Astrocyte (in vitro differentiated cells and primary cell): ENCODE measurements around the gene HYAL1. TPM values are rescaled to one million over a fixed set of nuclear protein-coding genes. Genes with fewer than 3 reads are reported as not detected.
A peak's percentile ranks its signal among the peaks of the same experiment; 100 is the strongest.

Source experiments
- DNase-seq: peaks from one replicate; pipeline ENCODE4 v3.0.0-alpha.2; 2010; ENCODE audit warnings: low read depth
- FAIRE-seq: peaks from 2 replicates; lab custom pipeline; 2011; peaks lifted over from hg19 to GRCh38; lab: Jason Lieb, UNC
- H2AFZ ChIP-seq: 2 replicates; pipeline ENCODE4 v1.6.0; 2012; ENCODE audit warnings: low read depth, low read length, inconsistent platforms
- H3K27ac ChIP-seq: 2 replicates; pipeline ENCODE4 v1.5.1; 2011; ENCODE audit warnings: low read depth, low read length, inconsistent platforms
- H3K27me3 ChIP-seq: 2 replicates; pipeline ENCODE4 v1.6.0; 2011; ENCODE audit warnings: low read length, inconsistent platforms; ENCODE audit not compliant: insufficient read depth
- H3K36me3 ChIP-seq: 2 replicates; pipeline ENCODE4 v1.5.1; 2011; ENCODE audit warnings: low read length, inconsistent platforms; ENCODE audit not compliant: insufficient read depth
- H3K4me1 ChIP-seq: 2 replicates; pipeline ENCODE4 v1.5.1; 2011; ENCODE audit warnings: low read length, inconsistent platforms; ENCODE audit not compliant: insufficient read depth
- H3K4me2 ChIP-seq: 2 replicates; pipeline ENCODE4 v1.6.0; 2012; ENCODE audit warnings: low read length, inconsistent platforms
- H3K4me3 ChIP-seq: 2 replicates; pipeline ENCODE4 v1.5.1; 2011; ENCODE audit warnings: low read depth, mild to moderate bottlenecking, low read length, inconsistent platforms; ENCODE audit not compliant: insufficient read depth
- H3K79me2 ChIP-seq: 2 replicates; pipeline ENCODE4 v1.6.0; 2012; ENCODE audit warnings: mild to moderate bottlenecking, low read length, inconsistent platforms; ENCODE audit not compliant: insufficient read depth
- H3K9ac ChIP-seq: 2 replicates; pipeline ENCODE4 v1.6.0; 2012; ENCODE audit warnings: mild to moderate bottlenecking, low read length, inconsistent platforms
- H3K9me3 ChIP-seq: 2 replicates; pipeline ENCODE4 v1.5.1; 2012; ENCODE audit warnings: low read depth, mild to moderate bottlenecking, low read length, inconsistent platforms; ENCODE audit not compliant: insufficient read depth
- H4K20me1 ChIP-seq: 2 replicates; pipeline ENCODE4 v1.6.0; 2012; ENCODE audit warnings: low read length, inconsistent platforms; ENCODE audit not compliant: insufficient read depth
- H3K27ac Mint-ChIP-seq: one replicate; pipeline ENCODE4 v1.8.0; 2021; ENCODE audit warnings: mild to moderate bottlenecking, mixed read lengths; ENCODE audit not compliant: unreplicated experiment
- H3K27me3 Mint-ChIP-seq: one replicate; pipeline ENCODE4 v1.8.0; 2021; ENCODE audit warnings: low read depth, mixed read lengths; ENCODE audit not compliant: unreplicated experiment
- H3K36me3 Mint-ChIP-seq: one replicate; pipeline ENCODE4 v1.8.0; 2021; ENCODE audit warnings: low read depth, mixed read lengths; ENCODE audit not compliant: unreplicated experiment
- H3K4me1 Mint-ChIP-seq: one replicate; pipeline ENCODE4 v1.8.0; 2021; ENCODE audit warnings: low read depth, mixed read lengths; ENCODE audit not compliant: unreplicated experiment
- H3K4me3 Mint-ChIP-seq: one replicate; pipeline ENCODE4 v1.8.0; 2021; ENCODE audit warnings: mild to moderate bottlenecking, moderate library complexity, mixed read lengths; ENCODE audit not compliant: unreplicated experiment
- H3K9me3 Mint-ChIP-seq: one replicate; pipeline ENCODE4 v1.8.0; 2021; ENCODE audit warnings: mild to moderate bottlenecking, mixed read lengths; ENCODE audit not compliant: unreplicated experiment
- EZH2 ChIP-seq: IDR thresholded peaks from 2 replicates; pipeline ENCODE4 v1.6.1; 2012; ENCODE audit warnings: mild to moderate bottlenecking, low read length, inconsistent platforms; ENCODE audit not compliant: insufficient read depth
- total RNA-seq: library from RNA; stranded (reverse); gene quantifications from 2 replicates; pipeline ENCODE4 v1.2.1, GENCODE V29; 2021
- TF ChIP-seq, protein P1 (sequence below): IDR thresholded peaks from 2 replicates; pipeline ENCODE4 v1.5.1; 2011; ENCODE audit warnings: low read depth, mild to moderate bottlenecking, inconsistent platforms, low read length, moderate library complexity; ENCODE audit not compliant: insufficient read depth

HYAL1 gene
- total RNA-seq, 1 donor from 2014 or later = 0.27 TPM

DNA sequence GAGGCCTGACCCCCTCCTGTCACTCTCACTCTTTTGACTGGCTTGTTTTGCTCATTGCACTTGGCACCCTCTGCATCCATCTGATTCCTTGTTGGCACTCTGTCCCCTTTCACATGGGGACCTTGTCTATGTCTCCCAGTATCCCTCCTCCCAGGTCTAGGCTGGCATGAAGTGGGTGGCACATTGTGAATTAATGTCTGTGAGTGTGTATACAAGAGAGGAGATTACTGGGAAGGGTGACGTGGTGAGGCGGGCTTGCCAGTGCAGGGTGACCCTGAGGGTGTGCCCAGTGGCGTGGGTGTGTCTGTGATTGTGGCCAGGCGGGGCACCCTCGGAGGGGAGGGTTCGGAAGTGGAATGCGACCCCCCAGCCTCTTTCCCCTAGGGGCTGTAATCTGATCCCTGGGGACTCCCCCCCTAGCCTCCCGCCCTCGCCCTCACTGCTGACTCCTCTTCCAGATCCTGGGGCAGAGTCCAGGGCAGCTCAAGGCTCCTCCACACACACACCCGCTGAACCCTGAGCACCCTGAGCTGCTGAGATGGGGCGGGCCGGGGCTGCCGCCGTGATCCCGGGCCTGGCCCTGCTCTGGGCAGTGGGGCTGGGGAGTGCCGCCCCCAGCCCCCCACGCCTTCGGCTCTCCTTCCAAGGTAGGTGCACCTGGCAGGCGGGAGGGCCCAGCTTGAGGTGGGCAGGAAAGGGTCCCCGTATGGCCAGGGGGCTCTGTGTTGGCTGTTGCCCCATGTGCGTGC lies 34.5 kb downstream of the HYAL1 start, which contains the start of gene SEMA3B:
Gene SEMA3B, plus strand, starts transcription at position 445 of the 749 bp plus-strand sequence. Its CDS starts 94 bp downstream, at position 539.
- H3K9ac ChIP-seq = no peak within 1 kb of the TSS
- no peak for DNase-seq

DNA sequence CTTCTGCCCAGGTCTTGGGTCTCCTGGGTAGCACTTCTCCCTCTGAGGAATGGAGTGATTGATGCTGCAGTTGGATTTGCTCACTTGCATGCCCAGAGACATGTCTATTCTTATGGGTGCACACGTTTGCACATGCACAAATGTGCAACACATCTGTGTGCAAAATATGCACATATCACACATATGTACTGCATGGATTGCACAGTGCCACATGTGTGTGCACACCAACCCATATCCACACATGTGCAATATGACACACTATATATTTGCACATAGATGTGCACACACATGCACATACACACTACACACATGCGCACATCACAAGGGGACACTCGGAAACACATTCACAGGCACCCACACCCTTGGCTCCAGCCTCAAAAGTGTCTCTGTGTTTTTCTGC lies 35.1 kb downstream of the HYAL1 start:
- peaks cover 2% of the 10 kb centered on the region for H3K27me3 ChIP-seq
- H3K27ac ChIP-seq = no peak overlapping the region
- TF ChIP-seq, protein P1, sequence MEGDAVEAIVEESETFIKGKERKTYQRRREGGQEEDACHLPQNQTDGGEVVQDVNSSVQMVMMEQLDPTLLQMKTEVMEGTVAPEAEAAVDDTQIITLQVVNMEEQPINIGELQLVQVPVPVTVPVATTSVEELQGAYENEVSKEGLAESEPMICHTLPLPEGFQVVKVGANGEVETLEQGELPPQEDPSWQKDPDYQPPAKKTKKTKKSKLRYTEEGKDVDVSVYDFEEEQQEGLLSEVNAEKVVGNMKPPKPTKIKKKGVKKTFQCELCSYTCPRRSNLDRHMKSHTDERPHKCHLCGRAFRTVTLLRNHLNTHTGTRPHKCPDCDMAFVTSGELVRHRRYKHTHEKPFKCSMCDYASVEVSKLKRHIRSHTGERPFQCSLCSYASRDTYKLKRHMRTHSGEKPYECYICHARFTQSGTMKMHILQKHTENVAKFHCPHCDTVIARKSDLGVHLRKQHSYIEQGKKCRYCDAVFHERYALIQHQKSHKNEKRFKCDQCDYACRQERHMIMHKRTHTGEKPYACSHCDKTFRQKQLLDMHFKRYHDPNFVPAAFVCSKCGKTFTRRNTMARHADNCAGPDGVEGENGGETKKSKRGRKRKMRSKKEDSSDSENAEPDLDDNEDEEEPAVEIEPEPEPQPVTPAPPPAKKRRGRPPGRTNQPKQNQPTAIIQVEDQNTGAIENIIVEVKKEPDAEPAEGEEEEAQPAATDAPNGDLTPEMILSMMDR = no peak
- no peak for TF ChIP-seq EZH2
- Mint-ChIP-seq H3K4me1 (peaks cover 33% of the 10 kb centered on the region), H3K36me3 (peaks cover 2% of the 10 kb centered on the region), H3K27me3 (peaks cover 5% of the 10 kb centered on the region), H3K27ac (no peak overlapping the region), H3K9me3 (no peaks in the 10 kb centered on the region), H3K4me3 (no peak overlapping the region)
- H3K4me2 ChIP-seq = no peak overlapping the region
- no peak overlapping the region for H3K9ac ChIP-seq
- peaks cover 42% of the 10 kb centered on the region for H3K4me1 ChIP-seq
- no peak for DNase-seq
- H4K20me1 ChIP-seq = no peaks in the 10 kb centered on the region
- no peak overlapping the region for H3K4me3 ChIP-seq
- FAIRE-seq = no peak
- H3K79me2 ChIP-seq = no peaks in the 10 kb centered on the region
- H3K9me3 ChIP-seq = no peaks in the 10 kb centered on the region
- H3K36me3 ChIP-seq = no peaks in the 10 kb centered on the region
- H2AFZ ChIP-seq = no peak overlapping the region

More for the DNA sequence above, 34.5 kb downstream of the HYAL1 start, which contains the start of gene SEMA3B:
- Histone ChIP-seq H3K79me2 (no peaks in the 10 kb centered on the region), H3K4me3 (no peak within 1 kb of the TSS), H3K36me3 (no peaks in the 10 kb centered on the region), H3K4me2 (peak within 1 kb of the TSS; percentile 26), H3K9me3 (no peaks in the 10 kb centered on the region), H3K27me3 (peaks cover 8% of the 10 kb centered on the region), H3K27ac (no peak within 1 kb of the TSS), H3K4me1 (peaks cover 42% of the 10 kb centered on the region), H2AFZ (no peak within 1 kb of the TSS), H4K20me1 (no peaks in the 10 kb centered on the region)
- no peak for FAIRE-seq
- Mint-ChIP-seq H3K27ac (peak within 1 kb of the TSS; percentile 27), H3K4me3 (no peak within 1 kb of the TSS), H3K4me1 (peaks cover 33% of the 10 kb centered on the region), H3K9me3 (no peaks in the 10 kb centered on the region), H3K27me3 (peaks cover 5% of the 10 kb centered on the region), H3K36me3 (peaks cover 2% of the 10 kb centered on the region)
- TF ChIP-seq EZH2 = no peak
- TF ChIP-seq, protein P1 = no peak

DNA sequence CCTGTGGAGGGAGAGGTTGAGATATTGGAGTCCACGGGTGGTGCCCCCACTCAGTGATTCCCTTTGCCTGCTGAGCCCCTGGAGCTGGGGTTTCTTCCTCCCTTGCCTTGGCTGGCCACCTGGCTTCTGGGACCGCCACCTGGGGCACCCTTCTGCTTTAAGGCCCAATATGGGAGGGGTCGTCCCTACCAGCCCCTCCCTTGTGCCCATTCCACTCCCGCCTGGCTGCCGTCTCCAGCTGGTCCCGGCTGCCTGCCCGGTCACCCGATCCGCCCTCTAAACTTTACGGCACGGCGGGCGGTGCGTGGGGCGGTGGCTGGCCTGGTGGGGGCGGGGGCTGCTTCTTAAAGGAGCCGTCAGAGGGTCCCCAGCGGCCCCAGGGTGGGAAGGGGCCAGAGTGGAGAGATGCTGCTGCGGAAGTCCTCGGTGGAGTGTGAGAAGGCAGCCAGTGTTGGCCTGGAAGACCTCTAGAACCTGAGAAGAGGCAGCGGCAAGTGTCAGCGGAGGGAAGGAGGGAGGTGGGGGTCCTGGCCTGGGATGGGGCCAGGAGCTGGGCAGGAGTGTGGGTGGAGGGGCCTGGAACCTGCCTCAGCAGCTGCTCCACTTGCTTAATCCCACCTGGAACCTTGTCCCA lies 36.0 kb downstream of the HYAL1 start:
- H3K4me3 ChIP-seq = no peak overlapping the region
- peak overlapping the region; percentile 55 for H3K9ac ChIP-seq
- DNase-seq (no peak), FAIRE-seq (no peak)
- no peak overlapping the region for H2AFZ ChIP-seq
- Mint-ChIP-seq H3K27me3 (peaks cover 3% of the 10 kb centered on the region), H3K27ac (no peak overlapping the region), H3K4me3 (no peak overlapping the region), H3K36me3 (no peaks in the 10 kb centered on the region), H3K9me3 (no peaks in the 10 kb centered on the region), H3K4me1 (peaks cover 31% of the 10 kb centered on the region)
- H4K20me1 ChIP-seq = no peaks in the 10 kb centered on the region
- H3K27ac ChIP-seq = no peak overlapping the region
- H3K79me2 ChIP-seq = no peaks in the 10 kb centered on the region
- H3K27me3 ChIP-seq = no peaks in the 10 kb centered on the region
- H3K9me3 ChIP-seq = no peaks in the 10 kb centered on the region
- H3K36me3 ChIP-seq = no peaks in the 10 kb centered on the region
- peaks cover 42% of the 10 kb centered on the region for H3K4me1 ChIP-seq
- no peak for TF ChIP-seq EZH2
- TF ChIP-seq, protein P1 = no peak
- H3K4me2 ChIP-seq = peak overlapping the region; percentile 78
